GM12872 (cell line): Measurements from ENCODE around the gene WDR82.

Experiments
- TF ChIP-seq, protein P1 (sequence below): IDR thresholded peaks from 3 replicates; pipeline ENCODE4 v1.5.1; 2011; ENCODE audit warnings: low read depth, mild to moderate bottlenecking, low read length, moderate library complexity; ENCODE audit not compliant: insufficient read depth

Gene WDR82, protein sequence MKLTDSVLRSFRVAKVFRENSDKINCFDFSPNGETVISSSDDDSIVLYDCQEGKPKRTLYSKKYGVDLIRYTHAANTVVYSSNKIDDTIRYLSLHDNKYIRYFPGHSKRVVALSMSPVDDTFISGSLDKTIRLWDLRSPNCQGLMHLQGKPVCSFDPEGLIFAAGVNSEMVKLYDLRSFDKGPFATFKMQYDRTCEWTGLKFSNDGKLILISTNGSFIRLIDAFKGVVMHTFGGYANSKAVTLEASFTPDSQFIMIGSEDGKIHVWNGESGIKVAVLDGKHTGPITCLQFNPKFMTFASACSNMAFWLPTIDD

DNA sequence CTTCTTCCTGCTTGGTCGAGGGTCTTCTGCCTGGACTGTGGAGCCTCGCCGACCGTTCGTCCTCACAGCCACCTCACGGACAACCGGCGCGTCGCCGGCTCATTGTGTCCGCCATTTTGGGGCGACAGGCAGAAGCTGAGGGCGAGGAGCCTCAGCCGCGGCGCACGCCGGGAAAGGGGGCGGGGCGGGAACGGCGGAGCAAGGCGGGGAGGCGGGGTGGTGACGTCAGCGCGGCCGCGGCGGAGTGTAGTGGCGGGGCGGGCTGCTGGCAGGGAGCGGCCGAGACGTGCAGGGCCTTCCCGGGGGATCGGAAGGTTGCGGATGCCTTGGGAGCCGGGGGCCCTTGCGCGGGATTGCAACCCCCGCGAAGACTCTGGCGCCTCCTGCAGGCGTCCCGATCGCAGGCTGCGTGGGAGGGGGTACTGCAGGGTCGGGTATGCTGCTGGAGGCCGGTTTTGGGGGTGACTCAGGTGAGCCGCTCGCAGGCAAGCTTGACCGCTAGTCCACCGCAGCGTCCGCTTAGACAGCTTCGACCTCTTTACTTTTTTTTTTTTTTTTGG, at the start of gene WDR82:
Gene WDR82, minus strand, starts transcription at position 140 of the 560 bp plus-strand sequence. CDS start 288 bp downstream, outside the sequence.
- TF ChIP-seq, protein P1, sequence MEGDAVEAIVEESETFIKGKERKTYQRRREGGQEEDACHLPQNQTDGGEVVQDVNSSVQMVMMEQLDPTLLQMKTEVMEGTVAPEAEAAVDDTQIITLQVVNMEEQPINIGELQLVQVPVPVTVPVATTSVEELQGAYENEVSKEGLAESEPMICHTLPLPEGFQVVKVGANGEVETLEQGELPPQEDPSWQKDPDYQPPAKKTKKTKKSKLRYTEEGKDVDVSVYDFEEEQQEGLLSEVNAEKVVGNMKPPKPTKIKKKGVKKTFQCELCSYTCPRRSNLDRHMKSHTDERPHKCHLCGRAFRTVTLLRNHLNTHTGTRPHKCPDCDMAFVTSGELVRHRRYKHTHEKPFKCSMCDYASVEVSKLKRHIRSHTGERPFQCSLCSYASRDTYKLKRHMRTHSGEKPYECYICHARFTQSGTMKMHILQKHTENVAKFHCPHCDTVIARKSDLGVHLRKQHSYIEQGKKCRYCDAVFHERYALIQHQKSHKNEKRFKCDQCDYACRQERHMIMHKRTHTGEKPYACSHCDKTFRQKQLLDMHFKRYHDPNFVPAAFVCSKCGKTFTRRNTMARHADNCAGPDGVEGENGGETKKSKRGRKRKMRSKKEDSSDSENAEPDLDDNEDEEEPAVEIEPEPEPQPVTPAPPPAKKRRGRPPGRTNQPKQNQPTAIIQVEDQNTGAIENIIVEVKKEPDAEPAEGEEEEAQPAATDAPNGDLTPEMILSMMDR = peak; percentile 59

DNA sequence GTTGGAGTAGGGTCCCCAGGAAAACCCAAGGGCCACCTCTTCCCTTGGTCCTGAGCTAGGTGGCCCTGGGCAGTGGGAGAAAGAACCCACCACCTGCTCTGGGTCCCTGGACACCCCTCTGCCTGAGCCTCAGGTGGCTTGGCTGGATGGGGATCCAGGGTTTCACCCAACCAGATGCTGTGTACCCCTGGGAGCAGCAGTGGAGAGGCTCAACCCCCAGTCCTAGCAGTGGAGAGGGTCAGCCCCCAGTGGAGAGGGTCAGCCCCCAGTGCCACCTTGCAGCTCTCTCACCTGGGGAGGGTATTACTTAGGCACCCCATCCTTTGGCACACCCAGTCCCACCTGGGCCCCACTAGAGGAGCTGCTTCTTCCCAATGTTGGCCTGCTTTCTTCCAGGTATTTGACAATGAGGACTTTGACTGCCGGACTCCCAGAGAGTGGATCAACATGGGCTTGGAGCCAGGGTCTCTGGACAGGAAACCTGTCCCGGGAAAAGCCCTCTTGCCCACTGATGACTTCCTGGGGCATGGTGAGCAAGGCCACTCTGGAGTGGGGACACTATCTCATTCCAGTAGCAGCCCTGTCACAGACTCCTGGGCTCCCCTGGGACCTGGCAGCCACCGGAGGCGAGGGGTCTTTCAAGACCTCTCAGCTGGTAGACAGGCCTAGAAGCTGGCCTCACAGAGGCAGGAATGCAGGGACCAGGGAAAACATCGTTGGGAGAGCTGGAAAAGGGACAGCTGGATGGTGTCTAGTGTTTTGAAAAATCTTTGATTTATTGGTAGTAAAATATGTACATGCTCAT, 49.2 kb upstream of the WDR82 start:
- TF ChIP-seq, protein P1 = no peak

DNA sequence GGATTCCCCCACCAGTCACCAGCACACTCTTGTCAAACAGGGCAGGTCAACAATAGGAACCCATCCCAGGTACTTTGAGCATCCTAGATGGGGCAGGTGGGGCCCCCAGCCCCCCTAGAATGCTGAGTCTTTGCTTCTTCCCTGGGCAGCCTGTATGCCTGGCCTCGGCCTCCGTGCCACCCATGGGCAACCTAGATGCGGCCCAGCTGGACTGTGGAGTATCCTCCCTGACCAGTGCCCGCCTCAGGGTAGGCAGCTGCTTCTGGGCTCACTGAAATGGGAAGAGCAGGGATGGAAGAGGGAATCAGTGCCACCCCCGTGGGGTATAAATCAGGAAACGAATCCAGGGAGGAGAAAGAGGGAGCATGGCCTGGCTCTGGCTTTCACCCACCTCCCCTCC, 48.5 kb upstream of the WDR82 start:
- TF ChIP-seq, protein P1 = no peak

DNA sequence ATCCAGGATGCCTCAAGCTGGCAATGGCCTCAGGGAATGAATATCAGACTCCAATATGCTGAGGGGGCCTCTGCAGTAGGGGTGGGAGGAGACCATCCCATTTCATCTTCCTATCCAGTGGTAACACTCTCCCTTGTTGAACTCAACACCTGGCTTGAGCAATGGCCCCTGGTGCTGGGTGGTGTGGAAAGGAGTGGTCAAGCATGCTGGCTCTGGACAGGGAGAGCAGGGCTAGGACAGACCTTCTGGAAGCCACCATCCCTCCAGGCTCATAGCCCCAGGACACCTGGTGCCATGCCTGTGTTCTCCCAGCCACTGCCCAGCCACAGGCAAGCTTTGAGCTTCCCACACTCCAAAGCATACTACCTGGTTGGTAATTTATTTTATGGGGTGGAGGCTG, 47.2 kb upstream of the WDR82 start:
- TF ChIP-seq, protein P1 = no peak

DNA sequence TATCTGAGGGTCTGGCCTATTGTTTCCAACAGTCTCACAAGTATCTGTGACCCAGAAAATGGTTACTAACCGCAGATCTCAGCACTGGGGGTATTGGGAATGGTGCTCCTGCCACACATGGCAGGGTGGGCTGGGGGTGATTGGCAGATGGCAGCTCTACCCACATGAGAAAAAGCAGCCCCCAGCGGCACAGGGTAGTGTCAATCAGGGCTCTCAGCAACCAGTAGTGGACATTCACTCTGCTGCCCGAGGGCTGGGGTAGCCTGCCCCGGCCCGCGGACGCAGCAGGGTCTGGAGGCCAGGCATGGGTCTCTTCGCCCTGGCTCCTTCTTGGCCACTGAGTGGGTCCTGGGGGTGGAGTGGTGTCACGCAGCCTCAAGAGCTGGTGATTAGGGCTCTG, 46.2 kb upstream of the WDR82 start:
- TF ChIP-seq, protein P1 = no peak

DNA sequence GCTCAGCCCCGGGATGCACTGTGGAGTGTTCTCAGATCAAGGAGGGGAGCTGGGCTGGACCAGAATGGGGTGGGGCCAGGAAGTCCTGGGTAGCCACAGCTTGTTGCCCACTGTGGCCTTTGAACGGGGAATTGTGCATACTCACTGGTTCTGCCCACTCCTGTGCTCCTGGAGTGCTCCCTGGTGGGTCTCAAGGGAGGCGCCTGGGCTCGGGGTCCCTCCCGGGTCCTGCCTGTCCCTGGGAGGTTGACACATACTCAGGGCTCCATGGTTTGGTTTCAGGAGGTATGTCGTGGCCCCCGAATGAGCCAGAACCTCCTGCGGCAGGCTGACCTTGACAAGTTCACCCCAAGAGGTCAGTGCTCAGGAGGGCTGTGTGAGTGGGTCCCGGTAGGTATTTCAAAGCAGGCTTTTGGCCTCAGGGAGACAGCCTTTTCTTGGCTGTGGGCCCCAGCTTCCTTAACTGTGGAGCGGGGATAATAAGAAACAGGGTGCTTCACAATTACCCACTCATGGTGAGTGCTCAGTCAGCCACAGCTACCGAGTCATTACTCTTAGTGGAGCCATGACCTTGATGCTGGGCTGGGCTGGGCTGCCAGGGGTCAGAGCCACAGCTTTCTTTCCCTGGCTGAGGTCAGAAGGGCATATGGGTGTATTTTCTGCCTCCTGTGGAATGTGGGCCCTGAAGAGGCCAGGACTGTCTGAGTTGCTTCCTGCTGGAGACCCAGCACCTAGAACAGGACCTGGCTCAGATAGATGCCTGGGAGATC, 45.3 kb upstream of the WDR82 start:
- TF ChIP-seq, protein P1 = no peak

DNA sequence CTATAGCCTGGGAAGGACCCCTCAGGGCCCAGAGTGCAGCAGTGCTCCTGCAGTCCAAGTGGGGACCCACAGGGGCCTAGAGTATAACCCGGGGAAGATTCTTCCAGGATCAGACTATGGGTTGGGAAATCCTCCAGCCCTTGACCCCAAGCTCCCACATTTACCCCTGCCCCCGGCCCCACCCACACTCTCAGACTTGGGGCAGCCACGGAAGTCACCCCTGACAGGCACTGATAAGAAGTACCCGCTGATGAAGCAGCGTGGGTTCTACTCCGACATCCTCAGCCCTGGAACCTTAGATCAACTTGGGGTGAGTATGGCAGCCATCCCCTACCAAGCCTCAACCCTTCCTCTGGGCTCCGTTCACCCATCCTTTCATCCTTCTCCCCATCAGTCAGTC, 44.0 kb upstream of the WDR82 start:
- TF ChIP-seq, protein P1 = no peak
